ENCODE data around the gene PSMD6. TPM values are rescaled to one million over a fixed set of nuclear protein-coding genes. Genes with fewer than 3 reads are reported as not detected.

PSMD6 gene
- polyA plus RNA-seq, 6 donors from 2014 or later = 93.0 to 150 (median 123) TPM

DNA sequence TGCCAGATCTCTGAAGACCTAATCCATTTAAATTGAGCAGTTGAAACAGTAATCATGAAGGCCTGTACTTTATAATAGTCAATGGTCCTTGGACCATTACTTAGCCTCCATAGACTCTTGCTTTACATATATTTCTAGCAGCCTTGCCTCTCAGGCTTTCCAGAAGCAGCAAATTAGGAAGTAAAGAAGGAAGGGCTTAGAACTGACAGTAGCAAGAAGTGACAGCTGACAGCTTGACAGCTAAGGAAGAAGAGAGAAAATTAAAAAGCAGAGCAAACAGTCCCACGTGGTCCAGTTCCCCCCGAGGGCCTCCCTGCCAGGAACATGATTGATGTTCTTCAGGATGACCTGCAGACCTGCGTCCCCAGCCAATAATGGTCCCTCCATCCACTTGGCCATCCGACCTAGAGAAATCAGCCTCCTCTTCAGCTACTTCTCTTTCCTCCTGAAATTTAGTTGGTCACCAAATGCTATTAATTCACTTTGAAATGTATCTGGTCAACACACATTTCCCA, 15.0 kb upstream of the PSMD6 start:
- peak overlapping the region in 2 of 6 donors; percentile 42 to 61 for H3K27ac Mint-ChIP-seq
- H3K27me3 Mint-ChIP-seq = peaks cover 0 to 11% (median 0%) of the 10 kb centered on the region in 3 donors
- no peaks in the 10 kb centered on the region for H3K36me3 Mint-ChIP-seq
- H3K4me1 Mint-ChIP-seq = peaks cover 28 to 31% (median 30%) of the 10 kb centered on the region in 3 donors
- ATAC-seq (ENCODE audit: low read depth in 2 of 2) (no peak), DNase-seq (no peak)
- H3K9me3 Mint-ChIP-seq = peaks cover 2 to 11% (median 5%) of the 10 kb centered on the region in 7 donors
- no peak overlapping the region for H3K4me3 Mint-ChIP-seq

DNA sequence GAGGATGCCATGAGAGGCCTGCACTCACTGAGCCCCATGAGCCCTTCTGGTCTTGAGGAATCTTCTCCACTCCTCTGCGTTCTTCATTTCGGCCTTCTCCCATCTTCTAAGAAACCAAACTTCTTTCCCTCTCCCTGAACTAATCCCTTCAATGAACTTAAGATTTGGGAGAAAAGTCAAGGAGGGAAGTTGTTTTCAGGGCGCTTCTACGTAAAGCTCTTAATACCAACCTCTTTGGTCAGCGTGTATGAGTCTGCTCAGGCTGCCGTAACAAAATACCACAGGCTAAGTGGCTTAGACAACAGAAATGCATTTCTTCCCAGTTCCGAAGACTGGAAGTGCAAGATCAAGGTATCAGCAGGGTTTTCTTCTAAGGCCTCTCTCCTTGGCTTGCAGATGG, 13.8 kb upstream of the PSMD6 start:
- ATAC-seq (ENCODE audit: low read depth in 2 of 2) (no peak), DNase-seq (no peak)
- Mint-ChIP-seq H3K27me3 (peaks cover 0 to 16% (median 0%) of the 10 kb centered on the region in 3 donors), H3K27ac (no peak overlapping the region), H3K9me3 (peaks cover 2 to 11% (median 5%) of the 10 kb centered on the region in 7 donors), H3K4me1 (peaks cover 28 to 31% (median 30%) of the 10 kb centered on the region in 3 donors), H3K36me3 (no peaks in the 10 kb centered on the region), H3K4me3 (no peak overlapping the region)

DNA sequence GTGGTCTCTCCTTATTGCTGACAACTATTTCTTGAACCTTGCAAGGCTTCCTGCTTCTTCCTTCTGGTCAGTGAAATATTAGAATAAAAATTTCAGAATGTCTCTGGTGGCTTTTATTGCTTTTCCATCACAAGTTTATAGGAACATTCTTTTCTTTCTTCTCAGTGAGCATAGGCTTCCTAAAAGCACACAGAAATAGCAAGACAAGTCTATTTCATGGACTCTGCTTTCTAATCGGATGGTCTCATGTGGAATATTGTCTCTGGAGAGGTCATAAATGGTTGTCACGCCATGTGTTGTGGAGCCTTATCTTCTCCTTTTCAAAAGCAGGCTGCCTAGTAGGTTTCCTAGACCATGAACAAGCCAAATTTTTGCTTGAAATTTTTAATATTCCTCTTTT, 9.8 kb upstream of the PSMD6 start:
- peaks cover 6 to 11% (median 8%) of the 10 kb centered on the region in 3 donors for H3K4me1 Mint-ChIP-seq

DNA sequence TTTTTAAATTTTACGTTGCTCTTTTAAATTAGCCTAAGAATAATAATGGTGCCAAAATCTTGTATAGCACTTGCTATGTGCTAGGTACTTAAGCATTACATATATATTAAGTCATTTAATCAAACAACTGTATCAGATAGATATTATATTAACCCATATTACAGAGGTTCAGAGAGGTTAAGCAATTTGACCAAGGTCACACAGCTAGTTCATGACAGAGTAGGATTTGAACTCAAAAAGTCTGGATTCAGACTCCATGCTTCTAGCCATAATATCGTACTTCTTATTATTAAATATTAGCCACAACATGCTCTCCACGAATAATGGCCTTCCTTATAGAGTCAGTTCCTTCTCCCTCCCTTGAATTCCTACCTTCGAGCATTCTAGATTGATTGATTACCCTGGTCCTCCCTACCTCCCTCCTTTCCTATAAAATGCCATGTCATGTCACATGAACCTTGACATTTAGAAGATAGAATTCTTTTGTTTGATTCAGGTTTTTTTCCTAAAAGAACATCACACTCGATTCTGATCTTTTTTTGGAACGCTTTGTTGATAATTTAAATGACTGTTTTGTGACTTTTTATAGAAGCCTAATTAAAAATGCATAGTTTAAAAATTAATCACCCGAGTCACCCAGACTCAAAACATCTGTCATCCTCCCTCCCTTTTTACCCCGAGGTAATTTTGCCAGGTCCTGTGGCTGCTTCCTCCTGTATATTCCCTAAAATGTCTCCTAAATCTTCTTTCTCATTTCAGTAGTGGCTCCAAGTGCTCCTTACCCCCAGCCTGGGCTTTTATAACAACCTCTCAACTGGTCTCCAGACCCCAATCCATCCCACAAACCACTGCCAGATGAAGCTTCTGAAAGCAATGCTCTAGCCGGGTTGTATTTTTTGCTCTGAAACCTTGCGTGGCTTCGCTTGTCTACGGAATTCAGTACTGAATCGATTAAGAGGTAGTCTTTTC, 8.5 kb upstream of the PSMD6 start:
- Mint-ChIP-seq H3K27me3 (peaks cover 8 to 42% (median 30%) of the 10 kb centered on the region in 3 donors), H3K4me3 (peak overlapping the region in 2 of 8 donors; percentile 48 to 71), H3K36me3 (no peaks in the 10 kb centered on the region), H3K27ac (peak overlapping the region in 2 of 6 donors; percentile 16 to 47), H3K4me1 (peaks cover 5 to 9% (median 7%) of the 10 kb centered on the region in 3 donors), H3K9me3 (peaks cover 2 to 7% (median 5%) of the 10 kb centered on the region in 7 donors)
- no peak for ATAC-seq (ENCODE audit: low read depth in 2 of 2)
- DNase-seq = no peak

More for the DNA sequence above, 9.8 kb upstream of the PSMD6 start:
- no peaks in the 10 kb centered on the region for H3K36me3 Mint-ChIP-seq
- H3K27ac Mint-ChIP-seq = no peak overlapping the region
- DNase-seq (no peak), ATAC-seq (ENCODE audit: low read depth in 2 of 2) (no peak)
- peaks cover 8 to 32% (median 17%) of the 10 kb centered on the region in 3 donors for H3K27me3 Mint-ChIP-seq
- peaks cover 2 to 7% (median 5%) of the 10 kb centered on the region in 7 donors for H3K9me3 Mint-ChIP-seq
- H3K4me3 Mint-ChIP-seq = no peak overlapping the region

DNA sequence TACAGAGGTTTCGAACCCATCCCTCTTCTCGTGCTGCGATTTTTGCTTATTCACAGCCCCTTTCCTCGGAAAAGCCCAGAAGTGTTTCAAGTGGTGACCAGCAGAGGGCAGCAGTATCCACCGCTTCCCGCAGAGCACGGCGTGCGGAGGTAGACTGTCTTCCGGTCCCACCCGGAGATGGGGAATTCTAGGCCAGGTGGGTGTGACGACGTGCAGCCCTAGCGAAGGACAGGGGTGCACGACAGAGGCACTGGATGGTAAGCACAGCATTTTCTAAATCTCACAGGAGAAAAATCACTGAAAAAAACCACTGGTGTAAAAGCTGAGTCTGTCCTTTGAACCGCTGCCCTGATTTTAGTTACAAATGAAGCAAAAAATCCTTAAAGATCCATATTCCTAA, 7.4 kb upstream of the PSMD6 start:
- Mint-ChIP-seq H3K27me3 (peaks cover 8 to 42% (median 30%) of the 10 kb centered on the region in 3 donors), H3K27ac (peak overlapping the region in 4 of 6 donors; percentile 70 to 90 (median 82)), H3K36me3 (no peaks in the 10 kb centered on the region), H3K4me3 (peak overlapping the region; percentile 28 to 93 (median 84)), H3K9me3 (peaks cover 2 to 7% (median 5%) of the 10 kb centered on the region in 7 donors), H3K4me1 (peaks cover 5 to 9% (median 7%) of the 10 kb centered on the region in 3 donors)
- ATAC-seq (ENCODE audit: low read depth in 2 of 2) (peak; percentile 100), DNase-seq (peak; percentile 62)

DNA sequence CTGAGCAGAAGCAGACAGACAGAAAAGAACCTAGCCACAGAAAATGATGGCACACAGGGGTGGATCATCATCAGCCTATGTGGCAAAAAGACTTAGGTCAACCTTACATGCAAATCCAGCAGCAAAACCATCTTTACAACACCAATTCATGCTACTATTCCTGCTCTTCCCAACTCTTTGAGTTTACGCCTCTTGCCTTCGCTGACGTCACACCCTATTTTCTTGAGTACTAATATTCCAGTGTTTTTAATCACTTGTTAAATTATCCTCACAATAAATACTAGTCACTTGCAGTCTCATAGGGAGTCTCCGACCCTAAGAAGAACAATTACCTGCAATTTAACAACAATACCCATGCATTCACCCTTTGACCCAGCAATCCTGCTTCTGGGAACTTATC, 6.0 kb upstream of the PSMD6 start:
- Mint-ChIP-seq H3K27me3 (peaks cover 8 to 38% (median 30%) of the 10 kb centered on the region in 3 donors), H3K9me3 (peaks cover 1 to 7% (median 3%) of the 10 kb centered on the region in 7 donors), H3K36me3 (no peaks in the 10 kb centered on the region), H3K4me1 (peaks cover 5 to 9% (median 9%) of the 10 kb centered on the region in 3 donors), H3K27ac (peak overlapping the region in 1 of 6 donors; percentile 83), H3K4me3 (no peak overlapping the region)
- ATAC-seq (ENCODE audit: low read depth in 2 of 2) (no peak), DNase-seq (no peak)

DNA sequence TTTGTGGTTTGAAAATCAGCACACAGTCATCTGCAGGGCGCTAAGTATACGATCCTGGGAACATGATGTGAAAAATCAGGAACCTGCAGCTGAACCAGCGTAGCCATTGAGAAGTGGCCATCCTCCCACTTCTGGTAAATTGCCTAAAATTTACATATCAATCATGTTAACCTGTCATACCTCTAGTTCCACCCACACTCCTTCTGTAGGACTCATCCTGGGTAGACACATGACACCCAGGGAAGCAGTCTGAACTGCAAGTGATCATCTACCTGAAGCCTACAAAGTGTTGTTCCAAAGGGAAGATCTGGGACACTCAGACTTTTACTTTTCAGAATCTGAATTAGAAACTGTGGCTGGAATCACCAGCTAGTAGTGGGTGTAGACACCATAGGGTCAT, 5.5 kb upstream of the PSMD6 start:
- peaks cover 8 to 32% (median 30%) of the 10 kb centered on the region in 3 donors for H3K27me3 Mint-ChIP-seq
- DNase-seq = no peak
- H3K9me3 Mint-ChIP-seq = peaks cover 0 to 2% (median 0%) of the 10 kb centered on the region in 7 donors
- H3K27ac Mint-ChIP-seq = peak overlapping the region in 1 of 6 donors; percentile 83
- ATAC-seq (ENCODE audit: low read depth in 2 of 2) = no peak
- H3K4me3 Mint-ChIP-seq = no peak overlapping the region
- peaks cover 5 to 14% (median 9%) of the 10 kb centered on the region in 3 donors for H3K4me1 Mint-ChIP-seq
- H3K36me3 Mint-ChIP-seq = no peaks in the 10 kb centered on the region

DNA sequence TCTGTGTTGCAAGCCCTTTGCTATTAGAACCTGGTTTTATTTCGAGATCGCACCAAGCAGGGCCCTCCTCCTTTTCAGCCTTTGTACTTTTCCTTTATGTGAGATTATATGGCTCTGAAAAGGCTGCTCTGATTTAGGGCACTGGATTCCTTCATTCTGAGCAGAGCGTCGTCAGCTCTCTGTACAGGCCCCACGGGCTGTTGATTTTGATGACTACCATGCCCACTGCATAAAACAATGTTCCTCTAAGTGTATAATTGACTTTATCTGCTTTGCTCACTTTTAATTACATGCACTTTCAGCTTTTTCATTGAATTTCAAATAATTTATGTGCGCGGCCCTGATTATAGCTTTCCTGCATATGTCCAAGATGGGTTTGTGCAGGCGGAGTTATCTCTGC, 4.4 kb upstream of the PSMD6 start:
- Mint-ChIP-seq H3K4me1 (peaks cover 8 to 20% (median 9%) of the 10 kb centered on the region in 3 donors), H3K27ac (no peak overlapping the region), H3K4me3 (peak overlapping the region in 1 of 8 donors; percentile 22), H3K9me3 (no peaks in the 10 kb centered on the region), H3K27me3 (peaks cover 8 to 31% (median 30%) of the 10 kb centered on the region in 3 donors), H3K36me3 (no peaks in the 10 kb centered on the region)
- DNase-seq (no peak), ATAC-seq (ENCODE audit: low read depth in 2 of 2) (no peak)

DNA sequence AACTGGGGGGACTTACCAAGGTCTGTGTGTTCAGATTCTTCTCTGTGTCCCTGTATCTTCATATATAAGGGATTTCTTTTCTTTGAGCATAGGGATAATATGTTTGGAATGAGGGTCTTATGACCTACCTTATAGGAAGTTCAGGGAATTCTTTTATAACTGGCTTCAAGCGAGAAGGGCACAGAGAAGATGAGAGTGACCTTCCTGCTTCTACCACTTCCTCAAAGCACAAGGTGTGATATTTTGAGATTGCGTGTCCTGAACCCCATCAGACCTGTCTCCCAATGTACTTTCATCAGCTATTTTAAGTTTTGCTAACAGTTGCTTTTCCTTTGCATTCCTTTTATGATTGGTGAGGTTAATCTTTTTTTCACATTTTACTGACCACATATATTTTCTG, 3.1 kb upstream of the PSMD6 start:
- Mint-ChIP-seq H3K27ac (no peak overlapping the region), H3K4me1 (peaks cover 14 to 33% (median 20%) of the 10 kb centered on the region in 3 donors), H3K9me3 (no peaks in the 10 kb centered on the region), H3K27me3 (peaks cover 8 to 30% (median 22%) of the 10 kb centered on the region in 3 donors), H3K36me3 (no peaks in the 10 kb centered on the region), H3K4me3 (peak overlapping the region in 1 of 8 donors; percentile 46)
- DNase-seq = no peak
- ATAC-seq (ENCODE audit: low read depth in 2 of 2) = no peak

DNA sequence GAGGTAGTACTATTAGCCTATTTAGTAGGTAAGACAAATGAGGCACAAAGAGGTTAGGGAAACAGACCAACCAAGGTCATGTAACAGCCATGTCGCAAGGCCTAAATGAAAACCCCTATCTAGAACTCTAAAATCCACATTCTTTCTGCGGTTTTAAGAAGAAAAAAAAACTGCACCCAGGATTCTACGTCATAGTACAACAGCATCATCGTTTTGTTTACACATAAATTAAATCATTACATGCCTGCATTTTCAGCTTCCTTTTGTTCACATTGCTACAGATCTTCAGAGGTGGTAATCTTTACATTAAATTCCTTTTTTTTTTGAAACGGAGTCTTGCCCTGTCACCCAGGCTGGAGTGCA, 548 bp upstream of the PSMD6 start:
- H3K4me1 Mint-ChIP-seq = peaks cover 11 to 33% (median 15%) of the 10 kb centered on the region in 3 donors
- DNase-seq (no peak), ATAC-seq (ENCODE audit: low read depth in 2 of 2) (no peak)
- H3K9me3 Mint-ChIP-seq = no peaks in the 10 kb centered on the region
- peak overlapping the region; percentile 44 to 95 (median 85) for H3K27ac Mint-ChIP-seq
- H3K27me3 Mint-ChIP-seq = peaks cover 2 to 21% (median 12%) of the 10 kb centered on the region in 3 donors
- peak overlapping the region; percentile 86 to 94 (median 89) for H3K4me3 Mint-ChIP-seq
- H3K36me3 Mint-ChIP-seq = peaks cover 0 to 1% of the 10 kb centered on the region in 2 donors

DNA sequence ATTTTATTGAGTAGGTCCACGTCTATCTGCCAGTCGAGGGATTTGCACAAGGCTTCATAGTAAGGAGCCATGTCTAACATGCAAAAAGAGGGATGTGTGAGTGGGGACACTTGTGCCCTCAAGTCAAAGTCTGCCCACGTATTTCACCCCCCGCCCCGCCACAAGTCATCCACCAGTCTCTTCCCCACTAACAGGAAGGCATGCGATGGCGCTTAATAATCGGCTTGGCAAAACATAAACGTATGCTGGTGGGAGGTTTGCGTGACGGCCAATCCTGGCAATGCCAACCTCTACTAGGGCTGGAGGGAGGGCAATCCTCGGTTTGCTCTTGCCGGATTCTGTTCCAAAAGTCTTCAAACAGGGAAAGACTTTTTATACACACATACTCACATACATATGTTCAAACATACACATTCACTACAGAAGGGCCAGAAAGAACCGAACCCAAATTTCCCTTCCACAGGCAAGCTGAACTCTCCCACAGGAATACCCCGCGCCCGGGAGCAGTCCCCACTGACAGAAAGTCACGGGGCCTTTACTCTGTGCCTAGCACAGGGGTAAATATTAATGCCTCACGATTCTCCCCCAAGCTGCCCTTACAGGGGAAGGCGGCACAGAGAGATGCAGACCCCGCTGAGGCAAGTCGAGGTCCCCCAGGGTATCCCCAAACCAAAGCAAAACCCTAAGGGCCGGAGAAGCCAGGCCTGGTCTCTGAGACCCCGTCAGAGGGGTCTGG, 675 bp downstream of the PSMD6 start:
- Mint-ChIP-seq H3K4me3 (peak overlapping the region; percentile 86 to 94 (median 89)), H3K27ac (peak overlapping the region in 5 of 6 donors; percentile 84 to 95 (median 90)), H3K9me3 (no peaks in the 10 kb centered on the region), H3K36me3 (peaks cover 0 to 4% of the 10 kb centered on the region in 2 donors), H3K4me1 (peaks cover 14 to 33% (median 15%) of the 10 kb centered on the region in 3 donors), H3K27me3 (peaks cover 0 to 8% (median 8%) of the 10 kb centered on the region in 3 donors)
- no peak for DNase-seq
- no peak for ATAC-seq (ENCODE audit: low read depth in 2 of 2)

DNA sequence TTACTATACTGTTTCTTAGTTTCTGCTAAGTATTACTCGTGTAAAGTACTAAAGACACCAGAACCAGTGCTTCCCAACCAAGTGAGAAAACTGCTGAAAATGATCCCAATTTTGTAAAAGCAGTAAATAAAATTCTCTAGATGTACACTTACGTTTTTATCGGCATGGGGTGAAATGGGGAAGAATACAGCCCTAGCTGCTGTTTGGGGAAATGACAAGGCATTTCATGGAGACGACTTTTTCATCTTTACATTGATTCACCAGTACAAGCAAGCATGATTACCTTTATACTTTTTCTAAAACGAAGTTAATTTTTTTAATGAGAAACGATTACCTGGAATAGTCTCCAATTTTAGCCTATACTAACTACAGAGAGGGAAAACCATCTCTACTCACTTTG, 1.4 kb downstream of the PSMD6 start:
- ATAC-seq (ENCODE audit: low read depth in 2 of 2) (no peak), DNase-seq (no peak)
- no peaks in the 10 kb centered on the region for H3K9me3 Mint-ChIP-seq
- peak overlapping the region; percentile 86 to 94 (median 89) for H3K4me3 Mint-ChIP-seq
- H3K36me3 Mint-ChIP-seq = peaks cover 4 to 6% of the 10 kb centered on the region in 2 donors
- peaks cover 15 to 38% (median 16%) of the 10 kb centered on the region in 3 donors for H3K4me1 Mint-ChIP-seq
- peaks cover 0 to 1% (median under 1%) of the 10 kb centered on the region in 3 donors for H3K27me3 Mint-ChIP-seq
- H3K27ac Mint-ChIP-seq = peak overlapping the region; percentile 62 to 93 (median 84)

DNA sequence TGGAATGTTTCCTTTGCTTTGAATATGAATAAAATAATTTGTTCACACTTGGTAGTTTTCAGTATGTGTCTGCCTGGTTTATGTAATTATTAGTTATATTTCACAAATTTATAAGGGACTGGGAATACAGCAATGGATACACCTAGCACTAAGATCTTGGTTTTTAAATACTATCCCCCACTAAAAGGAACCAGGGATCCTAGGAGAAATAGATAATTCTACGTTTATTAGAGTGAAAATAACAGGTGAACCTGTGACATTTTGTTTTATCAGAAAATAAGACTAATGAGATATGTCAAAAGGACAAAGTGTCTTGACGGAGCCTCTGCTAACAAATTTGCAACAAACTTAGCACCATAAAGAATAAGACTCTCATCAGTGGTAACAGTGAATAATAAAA, 3.4 kb downstream of the PSMD6 start:
- Mint-ChIP-seq H3K9me3 (no peaks in the 10 kb centered on the region), H3K27ac (peak overlapping the region in 1 of 6 donors; percentile 12), H3K27me3 (no peaks in the 10 kb centered on the region), H3K4me3 (peak overlapping the region in 1 of 8 donors; percentile 21), H3K4me1 (peaks cover 15 to 42% (median 19%) of the 10 kb centered on the region in 3 donors), H3K36me3 (peaks cover 5 to 12% of the 10 kb centered on the region in 2 donors)
- no peak for ATAC-seq (ENCODE audit: low read depth in 2 of 2)
- DNase-seq = no peak

Data from naive B cell (primary cell).